22Rv1 (cell line): ENCODE results near the gene RNF115.
"Not testable (repeated sequence)": the region's sequence is repeated elsewhere in the genome, so short reads cannot be mapped to it uniquely, and the experiment has no call there.

Experiments used
- H3K27ac ChIP-seq: fragments of 450-650 bp; 2 replicates; pipeline ENCODE4 v1.5.1; 2017
- ZFX ChIP-seq: fragments of 450-650 bp; IDR thresholded peaks from 2 replicates; pipeline ENCODE4 v1.6.1; 2017; ENCODE audit warnings: antibody characterized with exemption, borderline replicate concordance
- TF ChIP-seq, protein P1 (sequence below): fragments of 450-650 bp; IDR thresholded peaks from 2 replicates; pipeline ENCODE4 v1.5.1; 2017; ENCODE audit warnings: mild to moderate bottlenecking

RNF115 gene

DNA sequence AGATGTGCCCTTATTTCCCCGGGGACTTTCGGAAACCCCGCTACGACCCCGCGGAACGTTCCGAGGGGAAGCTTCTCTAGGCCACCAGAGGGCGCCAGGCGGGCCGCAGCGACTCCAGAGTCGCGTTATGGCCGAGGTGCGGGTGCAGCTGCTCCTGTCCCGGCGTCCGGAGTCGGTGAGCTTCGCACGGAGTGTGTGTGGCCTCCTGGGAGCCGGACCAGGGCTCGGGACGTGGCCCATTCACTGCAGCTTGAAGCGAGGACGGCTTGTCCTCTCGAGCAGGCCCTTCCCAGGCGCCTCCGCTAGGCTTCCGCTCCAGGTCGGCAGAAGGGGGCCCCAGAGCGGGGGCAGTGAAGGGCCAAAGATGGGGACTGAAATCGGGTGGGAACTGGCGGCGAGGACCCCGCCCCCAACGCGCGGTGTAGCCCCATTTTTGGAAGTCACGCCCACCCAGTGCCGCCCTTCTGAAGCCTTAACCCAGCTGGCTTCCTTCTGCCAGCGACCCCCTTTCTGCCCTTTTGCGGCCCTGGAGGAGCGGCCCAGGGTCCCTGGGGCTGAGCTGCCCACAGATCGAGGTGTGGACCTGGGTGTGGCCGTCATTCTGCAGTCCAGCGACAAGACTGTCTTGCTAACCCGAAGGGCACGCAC, 21.7 kb upstream of the RNF115 start, which contains the start of gene NUDT17:
Gene NUDT17 (plus strand): TSS at position 117 of the 648 bp plus-strand sequence. CDS start 11 bp downstream, at position 128.
- no peak for TF ChIP-seq ZFX
- TF ChIP-seq, protein P1, sequence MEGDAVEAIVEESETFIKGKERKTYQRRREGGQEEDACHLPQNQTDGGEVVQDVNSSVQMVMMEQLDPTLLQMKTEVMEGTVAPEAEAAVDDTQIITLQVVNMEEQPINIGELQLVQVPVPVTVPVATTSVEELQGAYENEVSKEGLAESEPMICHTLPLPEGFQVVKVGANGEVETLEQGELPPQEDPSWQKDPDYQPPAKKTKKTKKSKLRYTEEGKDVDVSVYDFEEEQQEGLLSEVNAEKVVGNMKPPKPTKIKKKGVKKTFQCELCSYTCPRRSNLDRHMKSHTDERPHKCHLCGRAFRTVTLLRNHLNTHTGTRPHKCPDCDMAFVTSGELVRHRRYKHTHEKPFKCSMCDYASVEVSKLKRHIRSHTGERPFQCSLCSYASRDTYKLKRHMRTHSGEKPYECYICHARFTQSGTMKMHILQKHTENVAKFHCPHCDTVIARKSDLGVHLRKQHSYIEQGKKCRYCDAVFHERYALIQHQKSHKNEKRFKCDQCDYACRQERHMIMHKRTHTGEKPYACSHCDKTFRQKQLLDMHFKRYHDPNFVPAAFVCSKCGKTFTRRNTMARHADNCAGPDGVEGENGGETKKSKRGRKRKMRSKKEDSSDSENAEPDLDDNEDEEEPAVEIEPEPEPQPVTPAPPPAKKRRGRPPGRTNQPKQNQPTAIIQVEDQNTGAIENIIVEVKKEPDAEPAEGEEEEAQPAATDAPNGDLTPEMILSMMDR, result peak; percentile 100
- peak within 1 kb of the TSS; percentile 60 for H3K27ac ChIP-seq

DNA sequence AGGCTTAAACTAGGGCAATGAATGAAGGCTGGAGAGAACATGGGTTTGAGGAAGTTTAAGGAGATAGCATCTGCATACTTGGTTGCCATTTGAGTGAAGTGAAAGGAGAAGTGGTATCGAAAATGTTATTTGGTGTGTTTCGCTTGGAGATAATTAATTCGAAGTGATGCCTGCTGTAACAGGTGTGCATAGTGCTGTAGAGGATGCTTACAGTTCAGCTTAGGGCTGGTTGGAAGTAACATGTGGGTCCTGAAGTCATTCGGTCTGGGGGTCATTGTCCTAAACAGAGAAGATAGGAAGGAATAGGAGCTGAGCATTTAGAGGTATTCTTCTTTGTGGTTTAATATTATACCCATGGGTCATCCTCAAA, 21.2 kb upstream of the RNF115 start:
- peak overlapping the region; percentile 60 for H3K27ac ChIP-seq
- TF ChIP-seq ZFX, result no peak
- TF ChIP-seq, protein P1, result no peak

- no peak overlapping the region for H3K27ac ChIP-seq
- TF ChIP-seq, protein P1, result no peak
- TF ChIP-seq ZFX, result no peak
These were observed 19.1 kb upstream of the RNF115 start for GRCh38 chr1:145843031-145843430.

- TF ChIP-seq ZFX, result no peak
- TF ChIP-seq, protein P1, result no peak
- H3K27ac ChIP-seq, result no peak overlapping the region
These were observed 13.8 kb upstream of the RNF115 start for GRCh38 chr1:145837656-145838055.

DNA sequence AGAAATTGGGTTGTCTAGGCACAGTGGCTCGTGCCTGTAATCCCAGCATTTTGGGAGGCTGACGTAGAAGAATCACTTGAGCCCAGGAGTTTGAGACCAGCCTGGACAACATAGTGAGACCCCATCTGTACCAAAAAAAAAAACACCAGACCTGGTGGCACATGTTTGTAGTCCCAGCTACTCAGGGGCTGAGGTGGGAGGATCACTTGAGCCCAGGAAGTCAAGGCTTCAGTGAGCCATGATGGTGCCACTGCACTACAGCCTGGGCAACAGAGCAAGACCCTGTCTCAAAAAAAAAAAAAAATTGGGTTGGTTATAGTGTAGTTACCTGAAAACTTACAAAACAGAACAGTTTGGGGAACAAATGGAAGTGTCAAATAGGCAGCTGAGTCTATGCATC, 6.9 kb upstream of the RNF115 start:
- not testable (repeated sequence) for H3K27ac ChIP-seq

- no peak for TF ChIP-seq ZFX
- TF ChIP-seq, protein P1, result no peak
- H3K27ac ChIP-seq, result no peak overlapping the region
These were observed 4.6 kb upstream of the RNF115 start for GRCh38 chr1:145828367-145829026.

- H3K27ac ChIP-seq, result no peak overlapping the region
- TF ChIP-seq, protein P1, result no peak
- TF ChIP-seq ZFX, result no peak
These were observed 4.1 kb upstream of the RNF115 start for GRCh38 chr1:145827966-145828365.
